Keratinocyte (primary cell): ENCODE measurements around the gene SERPINE1. TPM values are rescaled to one million over a fixed set of nuclear protein-coding genes. Genes with fewer than 3 reads are reported as not detected.
A peak's percentile ranks its signal among the peaks of the same experiment; 100 is the strongest.

Source experiments
- DNase-seq: peaks from one replicate; pipeline ENCODE4 v3.0.0-alpha.2; 2011; ENCODE audit warnings: low read depth, missing footprints, low spot score
- FAIRE-seq: peaks from 2 replicates; lab custom pipeline; 2011; peaks lifted over from hg19 to GRCh38; lab: Jason Lieb, UNC
- H2AFZ ChIP-seq: 2 replicates; pipeline ENCODE4 v1.6.0; 2012; ENCODE audit warnings: low read length, control low read depth, inconsistent platforms; ENCODE audit not compliant: control insufficient read depth
- H3K27ac ChIP-seq: 2 replicates; pipeline ENCODE4 v1.5.1; 2011; ENCODE audit warnings: low read length; ENCODE audit not compliant: control insufficient read depth, insufficient read depth
- H3K27me3 ChIP-seq: 3 replicates; pipeline ENCODE4 v1.6.0; 2011; ENCODE audit warnings: low read length; ENCODE audit not compliant: control insufficient read depth, insufficient read depth; ENCODE audit errors: extremely low read depth
- H3K36me3 ChIP-seq, 2 experiments: 2 replicates in 1 of 2; 3 replicates in 1 of 2; pipeline ENCODE4 v1.5.1; 2011; ENCODE audit warnings: low read length in 2 of 2, mild to moderate bottlenecking in 1 of 2; ENCODE audit not compliant: control insufficient read depth in 2 of 2, insufficient read depth in 2 of 2; ENCODE audit errors: extremely low read depth in 1 of 2
- H3K4me1 ChIP-seq: 3 replicates; pipeline ENCODE4 v1.5.1; 2011; ENCODE audit warnings: low read length; ENCODE audit not compliant: control insufficient read depth, insufficient read depth; ENCODE audit errors: extremely low read depth
- H3K4me2 ChIP-seq: 3 replicates; pipeline ENCODE4 v1.6.0; 2011; ENCODE audit warnings: low read depth, low read length; ENCODE audit not compliant: control insufficient read depth, insufficient read depth; ENCODE audit errors: extremely low read depth
- H3K4me3 ChIP-seq, 3 experiments: fragments of 200-600 bp in 1 of 3; sonication (generic) in 1 of 3; 2 replicates in 2 of 3; 3 replicates in 1 of 3; pipeline ENCODE4 v1.5.1; 2011 to 2016; ENCODE audit warnings: low read length in 3 of 3, mild to moderate bottlenecking in 3 of 3, control low read depth in 2 of 3, inconsistent platforms in 1 of 3, low read depth in 1 of 3, mixed read lengths in 1 of 3, mixed run types in 1 of 3, moderate library complexity in 1 of 3; ENCODE audit not compliant: control insufficient read depth in 2 of 3, insufficient read depth in 2 of 3; ENCODE audit errors: extremely low read depth in 1 of 3
- H3K79me2 ChIP-seq: 2 replicates; pipeline ENCODE4 v1.6.0; 2012; ENCODE audit warnings: low read length; ENCODE audit not compliant: control insufficient read depth, insufficient read depth
- H3K9ac ChIP-seq: 3 replicates; pipeline ENCODE4 v1.6.0; 2011; ENCODE audit warnings: low read length; ENCODE audit not compliant: control insufficient read depth, insufficient read depth; ENCODE audit errors: extremely low read depth
- H3K9me1 ChIP-seq: 3 replicates; pipeline ENCODE4 v1.6.0; 2011; ENCODE audit warnings: low read length; ENCODE audit not compliant: control insufficient read depth, insufficient read depth; ENCODE audit errors: extremely low read depth
- H3K9me3 ChIP-seq: 2 replicates; pipeline ENCODE4 v1.5.1; 2012; ENCODE audit warnings: low read depth, low read length; ENCODE audit not compliant: control insufficient read depth
- H4K20me1 ChIP-seq: 3 replicates; pipeline ENCODE4 v1.6.0; 2011; ENCODE audit warnings: low read length; ENCODE audit not compliant: control insufficient read depth, insufficient read depth; ENCODE audit errors: extremely low read depth
- CTCF ChIP-seq, 3 experiments: IDR thresholded peaks in 1 of 3; conservative IDR thresholded peaks in 1 of 3; optimal IDR thresholded peaks in 1 of 3; 2 replicates in 2 of 3; 3 replicates in 1 of 3; pipeline versions ENCODE3 to v1.5.1; 2011; ENCODE audit warnings: low read length in 3 of 3, mild to moderate bottlenecking in 3 of 3, moderate library complexity in 2 of 3, control low read depth in 1 of 3, inconsistent platforms in 1 of 3; ENCODE audit not compliant: insufficient read depth in 2 of 3; ENCODE audit errors: extremely low read depth in 1 of 3
- EZH2 ChIP-seq: IDR thresholded peaks from one replicate; pipeline ENCODE4 v1.6.1; 2012; ENCODE audit warnings: inconsistent platforms, mild to moderate bottlenecking, low read length, moderate library complexity
- dilution Hi-C: fragments of 300-500 bp; cut with MboI; formaldehyde crosslinking; loops from one replicate; pipeline ENCODE4 v1.7.0; 2020; ENCODE audit warnings: low sequenced_read_pairs; ENCODE audit not compliant: extremely low pct_ligation_motif_present
- polyA plus RNA-seq, 5 experiments: library from polyadenylated mRNA; depleted of rRNA in 3 of 5; stranded (reverse) in 3 of 5; stranded (forward) in 1 of 5; unstranded in 1 of 5; fragments of >200 nt; gene quantifications; 1 replicate in 1 of 5; 2 replicates in 3 of 5; 3 replicates in 1 of 5; pipeline versions ENCODE4 v1.2.1 to v1.2.3, GENCODE V29; 2011 to 2012; ENCODE audit warnings: missing spikeins in 2 of 5, low read depth in 1 of 5, low replicate concordance in 1 of 5

Gene SERPINE1
- polyA plus RNA-seq, 1 donor (not counting 4 experiments of a cell fraction or from before 2014, with no cell fraction given): 522 TPM

- Histone ChIP-seq H2AFZ (no peak overlapping the region), H3K27me3 (no peaks in the 10 kb centered on the region), H3K4me1 (peaks cover 43% of the 10 kb centered on the region), H3K36me3 (no peaks in the 10 kb centered on the region), H3K4me2 (no peak overlapping the region), H4K20me1 (no peaks in the 10 kb centered on the region), H3K4me3 (no peak overlapping the region), H3K79me2 (no peaks in the 10 kb centered on the region), H3K9me1 (no peaks in the 10 kb centered on the region), H3K9ac (no peak overlapping the region), H3K9me3 (no peaks in the 10 kb centered on the region), H3K27ac (no peak overlapping the region)
- no peak for DNase-seq
- TF ChIP-seq CTCF (optimal IDR thresholded peaks at IDR 0.05 in 1 of 3, IDR thresholded peaks at IDR 0.05 in 1 of 3, conservative IDR thresholded peaks at IDR 0.05 in 1 of 3; ENCODE audit: extremely low read depth in 1 of 3, insufficient read depth in 2 of 3, low read length in 3 of 3): no peak
- TF ChIP-seq EZH2: no peak
- dilution Hi-C loops: no loop called here
- no peak for FAIRE-seq
Measured at GRCh38 chr7:101097561-101097960, 29.3 kb upstream of the SERPINE1 start.

GRCh38 chr7:101099969-101100781, 26.7 kb upstream of the SERPINE1 start:
- H3K27me3 ChIP-seq: no peaks in the 10 kb centered on the region
- TF ChIP-seq EZH2: no peak
- no peak for TF ChIP-seq CTCF (optimal IDR thresholded peaks at IDR 0.05 in 1 of 3, IDR thresholded peaks at IDR 0.05 in 1 of 3, conservative IDR thresholded peaks at IDR 0.05 in 1 of 3; ENCODE audit: extremely low read depth in 1 of 3, insufficient read depth in 2 of 3, low read length in 3 of 3)
- no peak overlapping the region for H3K4me3 ChIP-seq
- peak overlapping the region; percentile 94 for H3K27ac ChIP-seq
- H3K79me2 ChIP-seq: no peaks in the 10 kb centered on the region
- H3K36me3 ChIP-seq: no peaks in the 10 kb centered on the region
- DNase-seq: peak; percentile 93
- H3K4me1 ChIP-seq: peaks cover 48% of the 10 kb centered on the region
- peak overlapping the region; percentile 78 for H3K4me2 ChIP-seq
- FAIRE-seq: peak; percentile 90
- peak overlapping the region; percentile 62 for H2AFZ ChIP-seq
- no peaks in the 10 kb centered on the region for H4K20me1 ChIP-seq
- H3K9me3 ChIP-seq: no peaks in the 10 kb centered on the region
- H3K9ac ChIP-seq: peak overlapping the region; percentile 81
- no peaks in the 10 kb centered on the region for H3K9me1 ChIP-seq
- dilution Hi-C loops: no loop called here
